Measurements from ENCODE around the gene COL4A5.

Gene COL4A5

DNA sequence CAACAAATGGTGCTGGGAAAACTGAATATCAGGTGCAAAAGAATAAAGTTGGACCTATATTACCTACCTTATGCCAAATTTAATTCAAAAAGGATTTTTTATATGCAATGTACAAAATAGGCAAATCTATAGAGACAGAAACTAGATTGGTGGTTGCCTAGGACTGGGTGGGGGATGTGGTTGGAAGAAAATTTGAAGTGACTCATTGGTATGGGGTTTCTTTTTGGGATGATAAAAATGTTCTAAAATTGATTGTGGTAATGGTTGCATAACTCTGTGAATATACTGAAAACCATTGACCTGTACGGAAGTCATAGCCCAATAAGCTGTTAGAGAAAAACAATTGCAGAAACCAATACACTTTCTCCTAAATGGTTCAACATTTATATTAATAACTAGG lies 72.1 kb downstream of the COL4A5 start:
- Mint-ChIP-seq H3K27me3 (ENCODE audit: low read depth) (no peaks in the 10 kb centered on the region), H3K27ac (no peak overlapping the region), H3K4me1 (ENCODE audit: low read depth) (no peaks in the 10 kb centered on the region), H3K36me3 (ENCODE audit: low read depth) (no peaks in the 10 kb centered on the region), H3K4me3 (no peak overlapping the region), H3K9me3 (no peaks in the 10 kb centered on the region)

- Mint-ChIP-seq H3K9me3 (no peaks in the 10 kb centered on the region), H3K36me3 (ENCODE audit: low read depth) (no peaks in the 10 kb centered on the region), H3K4me3 (no peak overlapping the region), H3K4me1 (ENCODE audit: low read depth) (no peaks in the 10 kb centered on the region), H3K27ac (no peak overlapping the region), H3K27me3 (ENCODE audit: low read depth) (no peaks in the 10 kb centered on the region)
Measured at GRCh38 chrX:108516184-108516583, 76.5 kb downstream of the COL4A5 start.

GRCh38 chrX:108527724-108528123 lies 88.1 kb downstream of the COL4A5 start:
- Mint-ChIP-seq H3K36me3 (ENCODE audit: low read depth) (no peaks in the 10 kb centered on the region), H3K4me1 (ENCODE audit: low read depth) (no peaks in the 10 kb centered on the region), H3K4me3 (no peak overlapping the region), H3K27me3 (ENCODE audit: low read depth) (no peaks in the 10 kb centered on the region), H3K27ac (no peak overlapping the region), H3K9me3 (no peaks in the 10 kb centered on the region)

DNA sequence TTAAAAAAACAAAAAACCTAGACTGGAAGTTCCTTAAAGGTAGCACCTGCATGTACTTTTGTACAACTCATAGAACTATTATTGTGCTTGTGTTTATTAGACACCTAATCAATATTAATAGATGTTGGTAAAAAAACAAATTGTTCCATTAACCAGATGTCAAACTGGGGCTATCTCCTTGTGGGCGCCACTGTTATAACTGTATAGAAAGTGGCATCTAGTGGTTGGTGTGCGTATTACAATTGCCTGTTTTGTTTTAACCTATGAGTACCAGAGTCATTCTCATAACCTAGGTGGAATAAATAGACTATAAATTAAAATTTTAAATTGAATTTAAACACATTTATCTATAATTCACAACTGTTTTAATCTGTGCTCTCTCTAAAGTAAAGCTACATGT lies 97.4 kb downstream of the COL4A5 start:
- no peaks in the 10 kb centered on the region for H3K36me3 Mint-ChIP-seq (ENCODE audit: low read depth)
- H3K4me1 Mint-ChIP-seq (ENCODE audit: low read depth), result no peaks in the 10 kb centered on the region
- no peaks in the 10 kb centered on the region for H3K27me3 Mint-ChIP-seq (ENCODE audit: low read depth)
- no peaks in the 10 kb centered on the region for H3K9me3 Mint-ChIP-seq
- no peak overlapping the region for H3K4me3 Mint-ChIP-seq
- H3K27ac Mint-ChIP-seq, result no peak overlapping the region

DNA sequence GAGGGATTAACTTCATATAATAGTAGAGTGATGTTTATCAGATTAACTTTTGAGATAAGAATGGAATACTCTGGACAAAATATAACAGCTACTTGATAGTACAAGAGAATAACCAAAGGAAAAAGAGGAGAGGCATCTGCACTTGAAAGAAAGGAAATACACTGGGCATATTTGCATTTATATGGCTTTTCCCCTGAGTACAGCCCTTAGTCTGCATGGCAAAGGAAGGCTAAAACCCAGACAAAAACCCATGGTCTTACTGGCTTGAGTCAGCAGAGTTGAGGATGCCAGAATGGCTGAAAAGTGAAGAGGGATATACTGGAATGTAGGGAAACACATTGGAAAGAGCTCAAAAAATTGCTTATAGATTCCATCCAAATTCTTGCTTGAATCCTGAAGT lies 101.6 kb downstream of the COL4A5 start:
- Mint-ChIP-seq H3K4me3 (no peak overlapping the region), H3K9me3 (no peaks in the 10 kb centered on the region), H3K36me3 (ENCODE audit: low read depth) (no peaks in the 10 kb centered on the region), H3K27me3 (ENCODE audit: low read depth) (no peaks in the 10 kb centered on the region), H3K27ac (no peak overlapping the region), H3K4me1 (ENCODE audit: low read depth) (no peaks in the 10 kb centered on the region)

GRCh38 chrX:108557580-108557979 lies 117.9 kb downstream of the COL4A5 start:
- Mint-ChIP-seq H3K9me3 (no peaks in the 10 kb centered on the region), H3K4me3 (no peak overlapping the region), H3K27me3 (ENCODE audit: low read depth) (no peaks in the 10 kb centered on the region)

DNA sequence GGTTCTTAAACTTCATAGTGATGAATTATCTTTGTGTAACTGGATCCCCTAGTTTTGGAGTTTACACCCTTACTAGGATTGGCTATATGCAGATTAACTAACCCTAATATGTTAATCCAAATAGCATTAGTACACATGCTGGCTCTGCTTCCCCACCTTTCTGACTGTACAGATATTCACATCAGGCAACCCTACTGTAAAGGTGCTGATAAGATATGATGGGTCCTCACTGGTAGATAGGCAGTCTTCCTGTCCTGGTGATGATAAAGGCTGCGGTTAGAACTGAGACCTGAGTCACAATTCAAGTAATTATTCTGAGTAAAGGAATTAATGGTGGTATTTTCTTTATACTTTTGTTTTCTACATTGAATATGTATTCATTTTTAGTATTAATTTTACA lies 118.6 kb downstream of the COL4A5 start:
- H3K9me3 Mint-ChIP-seq, result no peaks in the 10 kb centered on the region
- H3K36me3 Mint-ChIP-seq (ENCODE audit: low read depth), result no peaks in the 10 kb centered on the region
- H3K4me3 Mint-ChIP-seq, result no peak overlapping the region
- no peaks in the 10 kb centered on the region for H3K4me1 Mint-ChIP-seq (ENCODE audit: low read depth)
- H3K27ac Mint-ChIP-seq, result no peak overlapping the region
- no peaks in the 10 kb centered on the region for H3K27me3 Mint-ChIP-seq (ENCODE audit: low read depth)

More at GRCh38 chrX:108557580-108557979, 117.9 kb downstream of the COL4A5 start:
- Mint-ChIP-seq H3K27ac (no peak overlapping the region), H3K4me1 (ENCODE audit: low read depth) (no peaks in the 10 kb centered on the region), H3K36me3 (ENCODE audit: low read depth) (no peaks in the 10 kb centered on the region)

GRCh38 chrX:108573136-108573535 lies 133.5 kb downstream of the COL4A5 start:
- Mint-ChIP-seq H3K4me3 (no peak overlapping the region), H3K27ac (no peak overlapping the region), H3K36me3 (ENCODE audit: low read depth) (no peaks in the 10 kb centered on the region), H3K9me3 (no peaks in the 10 kb centered on the region), H3K4me1 (ENCODE audit: low read depth) (no peaks in the 10 kb centered on the region), H3K27me3 (ENCODE audit: low read depth) (no peaks in the 10 kb centered on the region)

GRCh38 chrX:108582151-108582550 lies 142.5 kb downstream of the COL4A5 start:
- Mint-ChIP-seq H3K4me3 (no peak overlapping the region), H3K9me3 (no peaks in the 10 kb centered on the region), H3K27me3 (ENCODE audit: low read depth) (no peaks in the 10 kb centered on the region), H3K36me3 (ENCODE audit: low read depth) (no peaks in the 10 kb centered on the region), H3K27ac (no peak overlapping the region), H3K4me1 (ENCODE audit: low read depth) (no peaks in the 10 kb centered on the region)

DNA sequence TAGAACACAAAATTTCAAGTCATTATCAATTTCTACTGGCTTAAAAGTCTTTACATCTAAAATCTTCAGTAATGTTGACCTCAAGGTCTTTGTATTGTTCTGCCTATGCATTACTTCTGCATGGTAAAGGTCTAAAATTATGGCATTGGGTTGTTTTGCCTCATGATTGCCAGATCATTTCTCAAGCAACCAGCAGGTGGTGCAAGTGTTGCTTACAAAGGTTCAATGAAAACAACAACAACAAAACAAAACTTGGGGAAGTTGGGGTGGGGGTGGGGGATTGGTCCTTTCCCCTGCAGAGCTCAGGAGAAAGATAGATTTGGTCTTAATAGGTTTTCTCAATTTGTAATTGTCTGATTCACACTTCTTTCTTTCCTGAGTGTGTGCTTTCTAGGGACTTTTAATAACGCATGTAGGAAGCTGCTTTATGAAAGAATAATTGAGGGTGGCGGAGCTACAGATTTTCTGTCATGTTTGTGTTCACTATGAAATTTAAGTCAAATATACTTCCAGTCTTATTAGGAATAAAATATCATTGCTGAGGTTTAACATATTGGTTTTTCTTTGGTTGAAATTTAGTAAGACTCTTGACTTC lies 145.1 kb downstream of the COL4A5 start:
- Mint-ChIP-seq H3K9me3 (no peaks in the 10 kb centered on the region), H3K4me3 (no peak overlapping the region), H3K27ac (no peak overlapping the region), H3K4me1 (ENCODE audit: low read depth) (no peaks in the 10 kb centered on the region), H3K27me3 (ENCODE audit: low read depth) (no peaks in the 10 kb centered on the region), H3K36me3 (ENCODE audit: low read depth) (no peaks in the 10 kb centered on the region)

- no peaks in the 10 kb centered on the region for H3K27me3 Mint-ChIP-seq (ENCODE audit: low read depth)
- H3K4me3 Mint-ChIP-seq, result no peak overlapping the region
- no peaks in the 10 kb centered on the region for H3K9me3 Mint-ChIP-seq
- H3K4me1 Mint-ChIP-seq (ENCODE audit: low read depth), result no peaks in the 10 kb centered on the region
- H3K36me3 Mint-ChIP-seq (ENCODE audit: low read depth), result no peaks in the 10 kb centered on the region
- no peak overlapping the region for H3K27ac Mint-ChIP-seq
Measured at GRCh38 chrX:108590496-108590895, 150.9 kb downstream of the COL4A5 start.

GRCh38 chrX:108601276-108601675 lies 161.6 kb downstream of the COL4A5 start:
- Mint-ChIP-seq H3K27ac (no peak overlapping the region), H3K4me3 (no peak overlapping the region), H3K36me3 (ENCODE audit: low read depth) (no peaks in the 10 kb centered on the region), H3K27me3 (ENCODE audit: low read depth) (no peaks in the 10 kb centered on the region), H3K9me3 (no peaks in the 10 kb centered on the region), H3K4me1 (ENCODE audit: low read depth) (peaks cover 1% of the 10 kb centered on the region)

- no peaks in the 10 kb centered on the region for H3K36me3 Mint-ChIP-seq (ENCODE audit: low read depth)
- no peak overlapping the region for H3K27ac Mint-ChIP-seq
- H3K4me3 Mint-ChIP-seq, result no peak overlapping the region
- H3K4me1 Mint-ChIP-seq (ENCODE audit: low read depth), result no peaks in the 10 kb centered on the region
- no peaks in the 10 kb centered on the region for H3K27me3 Mint-ChIP-seq (ENCODE audit: low read depth)
- no peaks in the 10 kb centered on the region for H3K9me3 Mint-ChIP-seq
Measured at GRCh38 chrX:108610141-108610540, 170.5 kb downstream of the COL4A5 start.

DNA sequence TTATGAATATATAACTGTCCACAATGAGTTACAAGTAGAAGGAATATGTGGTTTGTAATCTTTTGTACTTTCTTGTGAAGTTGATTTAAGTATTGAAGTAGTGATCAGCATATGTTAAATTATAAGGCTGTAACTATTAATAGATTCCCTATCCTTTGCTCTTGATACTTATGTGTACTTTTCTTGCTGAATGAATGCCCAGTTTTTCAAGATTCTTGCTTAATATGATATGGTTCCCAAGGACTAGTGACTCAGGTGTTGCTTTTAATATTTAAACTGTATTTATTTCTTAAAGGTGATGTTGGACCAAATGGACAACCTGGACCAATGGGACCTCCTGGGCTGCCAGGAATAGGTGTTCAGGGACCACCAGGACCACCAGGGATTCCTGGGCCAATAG lies 175.0 kb downstream of the COL4A5 start:
- no peaks in the 10 kb centered on the region for H3K9me3 Mint-ChIP-seq
- no peaks in the 10 kb centered on the region for H3K4me1 Mint-ChIP-seq (ENCODE audit: low read depth)
- no peak overlapping the region for H3K27ac Mint-ChIP-seq
- no peaks in the 10 kb centered on the region for H3K36me3 Mint-ChIP-seq (ENCODE audit: low read depth)
- no peak overlapping the region for H3K4me3 Mint-ChIP-seq
- H3K27me3 Mint-ChIP-seq (ENCODE audit: low read depth), result no peaks in the 10 kb centered on the region

DNA sequence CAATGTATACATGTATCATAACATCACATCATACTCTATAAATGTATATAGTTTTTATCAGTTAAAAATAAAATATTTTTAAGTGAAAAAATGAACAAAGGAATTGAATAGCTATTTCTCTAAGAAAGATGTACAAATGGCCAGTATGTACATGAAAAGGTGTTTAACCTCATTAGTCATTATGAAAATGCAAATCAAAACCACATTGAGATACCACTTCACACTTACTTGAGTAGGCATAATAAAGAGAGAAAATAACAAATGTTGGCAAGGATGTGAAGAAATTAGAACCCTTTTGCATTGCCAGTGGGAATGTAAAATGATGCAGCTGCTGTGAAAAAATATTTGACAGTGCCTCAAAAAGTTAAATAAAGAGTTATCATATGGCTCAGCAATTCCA lies 201.2 kb downstream of the COL4A5 start:
- Mint-ChIP-seq H3K27ac (no peak overlapping the region), H3K36me3 (ENCODE audit: low read depth) (no peaks in the 10 kb centered on the region)

More for the DNA sequence above, 201.2 kb downstream of the COL4A5 start:
- Mint-ChIP-seq H3K27me3 (ENCODE audit: low read depth) (no peaks in the 10 kb centered on the region), H3K9me3 (no peaks in the 10 kb centered on the region), H3K4me1 (ENCODE audit: low read depth) (no peaks in the 10 kb centered on the region), H3K4me3 (no peak overlapping the region)
